Measurements from ENCODE around the gene LDLRAP1. TPM values are rescaled to one million over a fixed set of nuclear protein-coding genes. Genes with fewer than 3 reads are reported as not detected.
"Not testable (repeated sequence)": the region's sequence is repeated elsewhere in the genome, so short reads cannot be mapped to it uniquely, and the experiment has no call there.

LDLRAP1 gene
- total and polyA plus RNA-seq, 2 donors (not counting 1 experiment from before 2014, with no cell fraction given): 22.7 to 24.3 TPM

GRCh38 chr1:25600971-25601699 lies 57.7 kb downstream of the LDLRAP1 start:
- ATAC-seq (ENCODE audit: low read depth); H2AFZ ChIP-seq (ENCODE audit: insufficient read depth, low read depth, low read length, poor library complexity, severe bottlenecking); intact Hi-C loops (cut with micrococcal nuclease); CTCF ChIA-PET; H3K4me2 ChIP-seq (replicated peaks; ENCODE audit: low read depth, low read length, poor library complexity, severe bottlenecking); H3K4me3 Mint-ChIP-seq; POLR2A ChIA-PET; H3K27ac Mint-ChIP-seq; DNase-seq; H3K4me1 ChIP-seq (ENCODE audit: control insufficient read depth in 2 of 2, insufficient read depth in 2 of 2, low read length in 2 of 2); H3K27ac ChIP-seq (ENCODE audit: low read length in 2 of 2); H3K9me3 Mint-ChIP-seq (ENCODE audit: insufficient read depth); H3K36me3 ChIP-seq (replicated peaks in 1 of 2; ENCODE audit: control extremely low read depth in 1 of 2, control insufficient read depth in 1 of 2, extremely low read depth in 1 of 2, insufficient read depth in 2 of 2, low read length in 1 of 2); H3K9ac ChIP-seq (ENCODE audit: low read length); H3K9me3 ChIP-seq (ENCODE audit: control extremely low read depth in 1 of 3, control insufficient read depth in 2 of 3, insufficient read depth in 1 of 3, low read length in 2 of 3); H3K79me2 ChIP-seq (ENCODE audit: control insufficient read depth, insufficient read depth, low read length); H3K4me1 Mint-ChIP-seq; H4K20me1 ChIP-seq (ENCODE audit: control insufficient read depth, insufficient read depth, low read length, poor library complexity, severe bottlenecking); H3K4me3 ChIP-seq (ENCODE audit: control extremely low read depth in 1 of 5, extremely low read depth in 1 of 5, insufficient read depth in 1 of 5, low read depth in 2 of 5, low read length in 4 of 5): not testable (repeated sequence)
- TF ChIP-seq CTCF (IDR thresholded peaks at IDR 0.05): peak; percentile 14
- peaks cover 45% of the 10 kb centered on the region for H3K27me3 Mint-ChIP-seq
- 68% methylated on average over 2 of the region's 5 CpGs for WGBS (ENCODE audit: insufficient coverage)
- H3K27me3 ChIP-seq (replicated peaks in 1 of 4; ENCODE audit: control extremely low read depth in 1 of 4, control insufficient read depth in 3 of 4, insufficient read depth in 4 of 4, low read length in 3 of 4): peaks cover 0 to 10% (median 2%) of the 10 kb centered on the region in 4 experiments

GRCh38 chr1:25603779-25604538 lies 60.6 kb downstream of the LDLRAP1 start:
- H3K27me3 Mint-ChIP-seq: peaks cover 30% of the 10 kb centered on the region
- POLR2A ChIA-PET; CTCF ChIA-PET; H3K9me3 Mint-ChIP-seq (ENCODE audit: insufficient read depth); H2AFZ ChIP-seq (ENCODE audit: insufficient read depth, low read depth, low read length, poor library complexity, severe bottlenecking); H3K27ac Mint-ChIP-seq; H3K4me3 Mint-ChIP-seq; H3K27ac ChIP-seq (ENCODE audit: low read length in 2 of 2); H3K9ac ChIP-seq (ENCODE audit: low read length); H4K20me1 ChIP-seq (ENCODE audit: control insufficient read depth, insufficient read depth, low read length, poor library complexity, severe bottlenecking); intact Hi-C loops (cut with micrococcal nuclease); DNase-seq; H3K4me2 ChIP-seq (replicated peaks; ENCODE audit: low read depth, low read length, poor library complexity, severe bottlenecking); ATAC-seq (ENCODE audit: low read depth); H3K9me3 ChIP-seq (ENCODE audit: control extremely low read depth in 1 of 3, control insufficient read depth in 2 of 3, insufficient read depth in 1 of 3, low read length in 2 of 3); H3K36me3 ChIP-seq (replicated peaks in 1 of 2; ENCODE audit: control extremely low read depth in 1 of 2, control insufficient read depth in 1 of 2, extremely low read depth in 1 of 2, insufficient read depth in 2 of 2, low read length in 1 of 2); H3K79me2 ChIP-seq (ENCODE audit: control insufficient read depth, insufficient read depth, low read length); H3K4me3 ChIP-seq (ENCODE audit: control extremely low read depth in 1 of 5, extremely low read depth in 1 of 5, insufficient read depth in 1 of 5, low read depth in 2 of 5, low read length in 4 of 5): not testable (repeated sequence)
- 95% methylated on average over 4 of the region's 55 CpGs for WGBS (ENCODE audit: insufficient coverage)
- H3K4me1 Mint-ChIP-seq: peaks cover 15% of the 10 kb centered on the region
- H3K27me3 ChIP-seq (replicated peaks in 1 of 4; ENCODE audit: control extremely low read depth in 1 of 4, control insufficient read depth in 3 of 4, insufficient read depth in 4 of 4, low read length in 3 of 4): peaks cover 0 to 10% (median under 1%) of the 10 kb centered on the region in 4 experiments
- peaks cover 3 to 11% of the 10 kb centered on the region in 2 donors for H3K4me1 ChIP-seq (ENCODE audit: control insufficient read depth in 2 of 2, insufficient read depth in 2 of 2, low read length in 2 of 2)

Data from B cell (primary cell).